ENCODE results near the gene RSU1. TPM values are rescaled to one million over a fixed set of nuclear protein-coding genes. Genes with fewer than 3 reads are reported as not detected.

The RSU1 gene
- total and polyA plus RNA-seq, 2 donors (not counting 3 experiments of a cell fraction or from before 2014, with no cell fraction given) = 80.2 to 104 TPM

GRCh38 chr10:16857419-16857818 lies 40.2 kb upstream of the RSU1 start:
- Histone ChIP-seq H3K27me3 (ENCODE audit: control insufficient read depth in 2 of 2, insufficient read depth in 2 of 2, low read length in 2 of 2) (no peaks in the 10 kb centered on the region), H3K4me2 (ENCODE audit: insufficient read depth, low read length) (no peak overlapping the region), H3K4me1 (ENCODE audit: control insufficient read depth, extremely low read depth, insufficient read depth, low read length) (peaks cover 23% of the 10 kb centered on the region), H3K79me2 (ENCODE audit: control insufficient read depth, insufficient read depth, low read length) (no peaks in the 10 kb centered on the region), H3K9ac (replicated peaks; ENCODE audit: extremely low read depth, insufficient read depth, low read length) (no peak overlapping the region), H3K4me3 (replicated peaks in 1 of 3; ENCODE audit: insufficient read depth in 1 of 3, low read depth in 1 of 3, low read length in 3 of 3) (no peak overlapping the region), H3K9me3 (replicated peaks; ENCODE audit: control insufficient read depth, insufficient read depth, low read length) (no peaks in the 10 kb centered on the region), H4K20me1 (replicated peaks; ENCODE audit: control insufficient read depth, extremely low read depth, insufficient read depth, low read length) (no peaks in the 10 kb centered on the region), H3K9me1 (replicated peaks; ENCODE audit: control insufficient read depth, extremely low read depth, insufficient read depth, low read length) (no peaks in the 10 kb centered on the region), H2AFZ (ENCODE audit: low read depth, low read length) (no peak overlapping the region), H3K36me3 (ENCODE audit: control insufficient read depth in 2 of 2, extremely low read depth in 1 of 2, insufficient read depth in 2 of 2, low read length in 2 of 2) (no peaks in the 10 kb centered on the region), H3K27ac (ENCODE audit: insufficient read depth, low read depth, low read length) (no peak overlapping the region)
- no TSS peak for BruUV-seq (replicated peaks)
- FAIRE-seq = no peak
- TF ChIP-seq MAX (IDR thresholded peaks at IDR 0.05; ENCODE audit: insufficient read depth, insufficient read length) (no peak), EZH2 (IDR thresholded peaks at IDR 0.05; ENCODE audit: borderline replicate concordance, low read depth, low read length, severe bottlenecking) (no peak), MYC (IDR thresholded peaks at IDR 0.05; ENCODE audit: low read depth, low read length) (no peak), FOS (IDR thresholded peaks at IDR 0.05; ENCODE audit: borderline replicate concordance, insufficient read depth, low read length) (no peak), GATA2 (IDR thresholded peaks at IDR 0.05; ENCODE audit: insufficient read depth, insufficient read length, low read depth, low read length) (no peak), POLR2A (IDR thresholded peaks at IDR 0.05; ENCODE audit: low read depth, low read length) (no peak), POLR2AphosphoS5 (IDR thresholded peaks at IDR 0.05; ENCODE audit: insufficient read depth, low read depth, low read length) (no peak), JUN (IDR thresholded peaks at IDR 0.05; ENCODE audit: borderline replicate concordance, insufficient read depth, insufficient read length, low read depth) (no peak), CTCF (IDR thresholded peaks at IDR 0.05; ENCODE audit: extremely low read depth in 1 of 2, insufficient read depth in 1 of 2, low read depth in 1 of 2, low read length in 2 of 2) (no peak)
- CTCF ChIA-PET = interaction anchor here (1.6 kb wide), 2 partner anchors 13 to 129 kb away, joined by 3 to 6 read pairs; no protein-coding TSS in a partner anchor
- DNase-seq (ENCODE audit: low read depth, low spot score) = no peak
- POLR2A ChIA-PET = interaction anchor here (1.4 kb wide), 1 partner anchor 344 kb away, joined by 3 read pairs; the partner anchor contains the start of gene TRDMT1
- dilution Hi-C loops (cut with MboI; ENCODE audit: extremely low pct_ligation_motif_present, low sequenced_read_pairs) = no loop called here
- intact Hi-C loops (cut with micrococcal nuclease) = no loop called here
